Measurements from ENCODE around the gene PHACTR1.

Gene PHACTR1

GRCh38 chr6:13065581-13065980, 349.0 kb downstream of the PHACTR1 start:
- no peak for ATAC-seq
- TF ChIP-seq CSDC2 (CRISPR knock-in tag; IDR thresholded peaks at IDR 0.05) (no peak), SNAI2 (CRISPR knock-in tag; IDR thresholded peaks at IDR 0.05) (no peak), ZC3H10 (CRISPR knock-in tag; IDR thresholded peaks at IDR 0.05) (no peak), GLIS3 (CRISPR knock-in tag; IDR thresholded peaks at IDR 0.05) (no peak), ARNTL (CRISPR knock-in tag; IDR thresholded peaks at IDR 0.05; ENCODE audit: borderline replicate concordance, low read depth) (no peak), ZFP30 (CRISPR knock-in tag; IDR thresholded peaks at IDR 0.05) (no peak), TCF4 (CRISPR knock-in tag; IDR thresholded peaks at IDR 0.05; ENCODE audit: borderline replicate concordance) (no peak)
- TF ChIP-seq, protein P1, sequence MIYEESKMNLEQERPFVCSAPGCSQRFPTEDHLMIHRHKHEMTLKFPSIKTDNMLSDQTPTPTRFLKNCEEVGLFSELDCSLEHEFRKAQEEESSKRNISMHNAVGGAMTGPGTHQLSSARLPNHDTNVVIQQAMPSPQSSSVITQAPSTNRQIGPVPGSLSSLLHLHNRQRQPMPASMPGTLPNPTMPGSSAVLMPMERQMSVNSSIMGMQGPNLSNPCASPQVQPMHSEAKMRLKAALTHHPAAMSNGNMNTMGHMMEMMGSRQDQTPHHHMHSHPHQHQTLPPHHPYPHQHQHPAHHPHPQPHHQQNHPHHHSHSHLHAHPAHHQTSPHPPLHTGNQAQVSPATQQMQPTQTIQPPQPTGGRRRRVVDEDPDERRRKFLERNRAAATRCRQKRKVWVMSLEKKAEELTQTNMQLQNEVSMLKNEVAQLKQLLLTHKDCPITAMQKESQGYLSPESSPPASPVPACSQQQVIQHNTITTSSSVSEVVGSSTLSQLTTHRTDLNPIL (CRISPR knock-in tag; IDR thresholded peaks at IDR 0.05; ENCODE audit: low read depth) = no peak
- TF ChIP-seq, protein P2, sequence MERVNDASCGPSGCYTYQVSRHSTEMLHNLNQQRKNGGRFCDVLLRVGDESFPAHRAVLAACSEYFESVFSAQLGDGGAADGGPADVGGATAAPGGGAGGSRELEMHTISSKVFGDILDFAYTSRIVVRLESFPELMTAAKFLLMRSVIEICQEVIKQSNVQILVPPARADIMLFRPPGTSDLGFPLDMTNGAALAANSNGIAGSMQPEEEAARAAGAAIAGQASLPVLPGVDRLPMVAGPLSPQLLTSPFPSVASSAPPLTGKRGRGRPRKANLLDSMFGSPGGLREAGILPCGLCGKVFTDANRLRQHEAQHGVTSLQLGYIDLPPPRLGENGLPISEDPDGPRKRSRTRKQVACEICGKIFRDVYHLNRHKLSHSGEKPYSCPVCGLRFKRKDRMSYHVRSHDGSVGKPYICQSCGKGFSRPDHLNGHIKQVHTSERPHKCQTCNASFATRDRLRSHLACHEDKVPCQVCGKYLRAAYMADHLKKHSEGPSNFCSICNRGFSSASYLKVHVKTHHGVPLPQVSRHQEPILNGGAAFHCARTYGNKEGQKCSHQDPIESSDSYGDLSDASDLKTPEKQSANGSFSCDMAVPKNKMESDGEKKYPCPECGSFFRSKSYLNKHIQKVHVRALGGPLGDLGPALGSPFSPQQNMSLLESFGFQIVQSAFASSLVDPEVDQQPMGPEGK (CRISPR knock-in tag; IDR thresholded peaks at IDR 0.05; ENCODE audit: borderline replicate concordance) = no peak
- TF ChIP-seq, protein P3, sequence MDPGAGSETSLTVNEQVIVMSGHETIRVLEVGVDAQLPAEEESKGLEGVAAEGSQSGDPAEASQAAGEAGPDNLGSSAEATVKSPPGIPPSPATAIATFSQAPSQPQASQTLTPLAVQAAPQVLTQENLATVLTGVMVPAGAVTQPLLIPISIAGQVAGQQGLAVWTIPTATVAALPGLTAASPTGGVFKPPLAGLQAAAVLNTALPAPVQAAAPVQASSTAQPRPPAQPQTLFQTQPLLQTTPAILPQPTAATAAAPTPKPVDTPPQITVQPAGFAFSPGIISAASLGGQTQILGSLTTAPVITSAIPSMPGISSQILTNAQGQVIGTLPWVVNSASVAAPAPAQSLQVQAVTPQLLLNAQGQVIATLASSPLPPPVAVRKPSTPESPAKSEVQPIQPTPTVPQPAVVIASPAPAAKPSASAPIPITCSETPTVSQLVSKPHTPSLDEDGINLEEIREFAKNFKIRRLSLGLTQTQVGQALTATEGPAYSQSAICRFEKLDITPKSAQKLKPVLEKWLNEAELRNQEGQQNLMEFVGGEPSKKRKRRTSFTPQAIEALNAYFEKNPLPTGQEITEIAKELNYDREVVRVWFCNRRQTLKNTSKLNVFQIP (CRISPR knock-in tag; IDR thresholded peaks at IDR 0.05; ENCODE audit: borderline replicate concordance, low read depth) = no peak

DNA sequence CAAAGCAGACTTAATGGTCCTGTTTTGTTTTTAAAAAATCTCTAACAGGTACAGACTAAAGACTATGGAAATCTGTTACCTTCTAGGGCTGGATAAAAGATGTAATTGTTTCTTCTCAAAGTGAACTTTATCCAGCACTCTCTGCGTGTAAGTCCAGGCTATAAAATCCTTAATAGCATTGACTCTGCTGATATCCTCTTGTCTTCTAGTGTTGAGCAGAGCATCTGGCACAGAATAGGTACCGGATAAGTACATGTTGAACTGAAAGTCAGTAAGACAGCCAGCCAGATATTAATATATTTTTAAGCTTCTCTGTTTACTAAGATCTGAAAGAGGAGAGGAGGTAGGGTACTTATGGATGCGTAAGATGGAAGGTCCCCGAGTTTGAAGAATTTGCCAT, 349.5 kb downstream of the PHACTR1 start:
- TF ChIP-seq OSR1 (CRISPR knock-in tag; IDR thresholded peaks at IDR 0.05) = no peak
- TF ChIP-seq PPARA (CRISPR knock-in tag; IDR thresholded peaks at IDR 0.05; ENCODE audit: borderline replicate concordance) = no peak
- no peak for TF ChIP-seq ARNTL (CRISPR knock-in tag; IDR thresholded peaks at IDR 0.05; ENCODE audit: borderline replicate concordance, low read depth)
- TF ChIP-seq, protein P3 (CRISPR knock-in tag; IDR thresholded peaks at IDR 0.05; ENCODE audit: borderline replicate concordance, low read depth) = no peak
- TF ChIP-seq ISL1 (CRISPR knock-in tag; IDR thresholded peaks at IDR 0.05) = no peak
- TF ChIP-seq BACH2 (CRISPR knock-in tag; IDR thresholded peaks at IDR 0.05; ENCODE audit: borderline replicate concordance) = no peak
- no peak for TF ChIP-seq ZNF8 (CRISPR knock-in tag; IDR thresholded peaks at IDR 0.05)
- ATAC-seq = no peak

- TF ChIP-seq BACH2 (CRISPR knock-in tag; IDR thresholded peaks at IDR 0.05; ENCODE audit: borderline replicate concordance) = no peak
- no peak for TF ChIP-seq GLIS3 (CRISPR knock-in tag; IDR thresholded peaks at IDR 0.05)
- TF ChIP-seq, protein P1 (CRISPR knock-in tag; IDR thresholded peaks at IDR 0.05; ENCODE audit: low read depth) = no peak
- no peak for TF ChIP-seq PPARA (CRISPR knock-in tag; IDR thresholded peaks at IDR 0.05; ENCODE audit: borderline replicate concordance)
- no peak for TF ChIP-seq ZNF8 (CRISPR knock-in tag; IDR thresholded peaks at IDR 0.05)
- TF ChIP-seq TOX (CRISPR knock-in tag; IDR thresholded peaks at IDR 0.05; ENCODE audit: borderline replicate concordance) = no peak
- TF ChIP-seq, protein P3 (CRISPR knock-in tag; IDR thresholded peaks at IDR 0.05; ENCODE audit: borderline replicate concordance, low read depth) = no peak
- no peak for TF ChIP-seq OSR1 (CRISPR knock-in tag; IDR thresholded peaks at IDR 0.05)
- no peak for TF ChIP-seq ZFP3 (CRISPR knock-in tag; IDR thresholded peaks at IDR 0.05)
- TF ChIP-seq ZNF70 (CRISPR knock-in tag; IDR thresholded peaks at IDR 0.05) = no peak
- TF ChIP-seq, protein P4, sequence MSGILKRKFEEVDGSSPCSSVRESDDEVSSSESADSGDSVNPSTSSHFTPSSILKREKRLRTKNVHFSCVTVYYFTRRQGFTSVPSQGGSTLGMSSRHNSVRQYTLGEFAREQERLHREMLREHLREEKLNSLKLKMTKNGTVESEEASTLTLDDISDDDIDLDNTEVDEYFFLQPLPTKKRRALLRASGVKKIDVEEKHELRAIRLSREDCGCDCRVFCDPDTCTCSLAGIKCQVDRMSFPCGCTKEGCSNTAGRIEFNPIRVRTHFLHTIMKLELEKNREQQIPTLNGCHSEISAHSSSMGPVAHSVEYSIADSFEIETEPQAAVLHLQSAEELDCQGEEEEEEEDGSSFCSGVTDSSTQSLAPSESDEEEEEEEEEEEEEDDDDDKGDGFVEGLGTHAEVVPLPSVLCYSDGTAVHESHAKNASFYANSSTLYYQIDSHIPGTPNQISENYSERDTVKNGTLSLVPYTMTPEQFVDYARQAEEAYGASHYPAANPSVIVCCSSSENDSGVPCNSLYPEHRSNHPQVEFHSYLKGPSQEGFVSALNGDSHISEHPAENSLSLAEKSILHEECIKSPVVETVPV (CRISPR knock-in tag; IDR thresholded peaks at IDR 0.05) = no peak
- ATAC-seq = no peak
Observed at GRCh38 chr6:13066820-13067219, 350.3 kb downstream of the PHACTR1 start.

All from SK-N-SH treated with all-trans-retinoic acid at 6 μM for 48 hours (cell line).